HG03342 (cell line): ENCODE measurements around the gene ATP5F1C.
"Not testable (repeated sequence)": the region's sequence is repeated elsewhere in the genome, so short reads cannot be mapped to it uniquely, and the experiment has no call there.

Experiments used
- ATAC-seq: cut with Tn5 transposase; IDR thresholded peaks from one replicate; pipeline ENCODE4 v1.9.1; 2021; ENCODE audit warnings: mild to moderate bottlenecking, moderate library complexity; ENCODE audit not compliant: unreplicated experiment

The ATP5F1C gene

DNA sequence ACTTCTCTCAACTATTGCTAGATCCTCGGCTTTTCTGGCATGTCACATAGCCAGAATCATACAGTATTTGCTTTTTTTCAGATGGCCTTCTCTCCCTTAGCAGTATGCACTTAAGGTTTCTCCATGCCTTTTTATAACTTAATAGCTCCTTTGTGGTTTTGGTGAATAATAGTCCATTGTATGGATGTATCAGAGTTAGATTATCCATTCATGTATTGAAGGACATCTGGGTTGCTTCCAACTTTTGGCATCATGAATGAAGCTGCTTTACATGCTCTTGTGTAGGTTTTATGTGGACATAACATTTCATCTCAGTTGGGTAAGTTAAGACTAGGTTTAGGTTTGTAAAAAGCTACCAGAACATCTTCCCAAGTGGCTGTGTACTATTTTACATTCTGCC, 4.6 kb downstream of the ATP5F1C start:
- ATAC-seq = no peak

DNA sequence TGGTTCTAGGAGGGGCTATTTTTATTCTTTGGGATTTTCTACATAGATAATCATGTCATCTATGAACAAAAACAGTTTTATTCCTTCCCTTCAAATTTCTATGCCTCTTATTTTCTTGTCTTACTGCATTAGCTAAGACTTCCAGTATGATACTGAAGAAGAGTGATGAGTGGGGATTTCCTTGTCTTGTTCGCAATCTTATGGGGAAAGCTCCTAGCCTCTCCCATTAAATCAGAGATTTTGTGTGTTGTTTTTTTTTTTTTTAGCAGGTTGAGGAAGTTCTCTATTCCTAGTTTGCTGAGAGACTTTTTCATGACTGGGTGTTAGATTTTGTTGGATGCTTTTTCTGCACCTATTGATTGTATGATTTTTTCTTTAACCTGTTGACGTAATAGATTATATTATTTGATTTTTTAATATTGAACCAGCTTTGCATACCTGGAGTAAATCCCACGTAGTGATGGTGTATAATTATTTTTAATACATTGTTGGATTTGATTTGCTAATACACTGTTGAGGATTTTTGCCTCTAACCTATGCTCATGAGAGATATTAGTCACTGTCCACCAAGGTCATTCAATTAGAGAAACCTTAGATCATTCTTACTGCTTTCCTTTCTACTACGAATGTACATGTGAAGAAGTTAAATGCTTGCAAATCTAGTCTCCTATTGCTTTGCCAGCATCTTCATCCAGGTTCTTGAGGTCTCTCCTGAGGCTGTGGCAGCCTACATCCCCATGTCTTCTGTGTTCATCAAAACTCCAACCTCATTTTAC, 6.5 kb downstream of the ATP5F1C start:
- no peak for ATAC-seq

DNA sequence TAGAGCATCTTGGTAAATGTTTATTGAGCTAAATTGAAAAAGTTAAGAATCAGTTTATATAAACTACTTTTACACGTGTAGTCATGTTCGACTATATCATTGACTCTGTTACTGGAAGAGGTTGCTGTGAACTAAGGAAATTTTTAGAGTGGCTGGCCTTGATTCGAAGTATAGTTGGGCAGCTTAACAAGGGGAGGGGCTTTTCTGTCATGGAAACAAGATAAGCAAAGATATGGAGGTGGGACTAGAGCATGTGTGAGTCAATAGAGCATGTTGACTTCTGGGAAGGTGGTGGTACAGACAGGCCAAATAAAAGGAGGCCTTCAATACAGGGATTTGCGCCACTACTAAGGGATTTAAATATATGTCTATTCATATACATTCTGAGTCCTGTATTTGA, 7.6 kb downstream of the ATP5F1C start:
- ATAC-seq = no peak

DNA sequence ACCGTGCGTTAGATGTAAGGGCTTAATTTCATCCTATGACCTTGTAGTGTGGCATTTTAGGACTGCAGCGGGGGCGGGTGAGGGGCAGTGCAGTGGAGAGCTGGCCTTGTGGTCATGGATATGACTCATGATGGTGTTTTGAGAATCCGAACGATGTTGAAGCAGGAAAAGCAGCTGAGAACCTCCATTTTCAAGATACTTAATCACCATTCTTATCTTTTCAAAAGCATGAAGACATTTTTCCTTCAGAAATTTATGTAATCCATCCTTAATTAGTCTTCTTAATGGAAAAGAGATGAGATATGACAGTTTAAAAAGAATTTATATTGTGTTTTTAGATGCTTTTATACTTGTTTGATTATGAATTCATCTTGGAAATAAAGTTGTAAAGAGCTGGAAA, 9.6 kb downstream of the ATP5F1C start:
- no peak for ATAC-seq

DNA sequence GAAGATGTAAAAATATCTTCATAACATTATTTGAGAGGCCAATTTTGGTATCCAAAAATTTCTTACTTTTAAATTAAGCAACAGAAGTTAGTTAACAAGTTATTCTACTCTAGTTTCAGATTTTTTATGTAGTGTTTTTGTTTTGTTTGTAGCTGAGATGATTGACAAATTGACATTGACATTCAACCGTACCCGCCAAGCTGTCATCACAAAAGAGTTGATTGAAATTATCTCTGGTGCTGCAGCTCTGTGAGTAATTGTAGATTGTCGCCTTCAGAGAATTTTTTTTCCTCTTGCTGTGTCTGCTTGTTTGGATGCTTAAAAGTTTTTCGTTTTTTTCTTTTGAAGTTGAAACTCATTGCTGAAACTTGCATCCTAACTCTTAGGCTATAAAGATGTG, 14.6 kb downstream of the ATP5F1C start:
- ATAC-seq = no peak

DNA sequence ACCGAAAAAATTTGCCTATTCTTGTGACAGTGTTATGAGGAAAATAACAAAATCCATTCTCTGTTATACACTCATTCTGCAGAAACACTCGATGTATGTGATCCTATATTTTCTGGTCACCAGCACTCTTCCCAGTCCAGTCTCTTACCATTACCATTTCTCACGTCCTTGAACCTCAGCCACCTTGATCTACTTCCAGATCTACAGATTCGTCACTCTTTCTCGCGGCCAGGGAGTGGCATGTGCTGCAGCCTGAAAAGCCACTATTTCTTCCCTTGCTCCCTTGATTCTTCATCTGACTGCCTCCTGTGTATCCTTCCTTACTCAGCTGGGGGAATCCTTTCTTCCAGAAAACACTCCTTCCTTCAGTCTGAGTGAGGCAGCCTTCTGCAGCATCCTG, 16.2 kb downstream of the ATP5F1C start:
- no peak for ATAC-seq

DNA sequence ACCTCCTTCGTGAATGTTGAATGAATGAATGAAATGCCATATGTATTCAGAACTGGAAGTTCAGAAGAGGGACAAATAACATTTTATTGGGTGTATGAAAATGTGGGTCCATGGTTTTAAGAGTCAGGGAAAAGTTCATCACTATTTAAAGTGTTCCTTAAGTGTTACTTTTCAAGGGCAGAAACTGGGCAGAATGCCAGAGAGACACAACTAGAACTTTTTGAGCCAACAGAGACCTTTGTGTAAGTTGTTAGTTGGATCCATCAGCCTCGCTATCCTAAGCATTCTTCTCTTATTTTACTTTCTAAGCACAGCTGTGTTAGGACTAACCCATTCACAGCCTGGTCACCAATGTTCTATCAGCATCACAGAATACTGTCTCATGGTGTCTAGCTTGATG, 16.8 kb downstream of the ATP5F1C start:
- ATAC-seq = no peak

DNA sequence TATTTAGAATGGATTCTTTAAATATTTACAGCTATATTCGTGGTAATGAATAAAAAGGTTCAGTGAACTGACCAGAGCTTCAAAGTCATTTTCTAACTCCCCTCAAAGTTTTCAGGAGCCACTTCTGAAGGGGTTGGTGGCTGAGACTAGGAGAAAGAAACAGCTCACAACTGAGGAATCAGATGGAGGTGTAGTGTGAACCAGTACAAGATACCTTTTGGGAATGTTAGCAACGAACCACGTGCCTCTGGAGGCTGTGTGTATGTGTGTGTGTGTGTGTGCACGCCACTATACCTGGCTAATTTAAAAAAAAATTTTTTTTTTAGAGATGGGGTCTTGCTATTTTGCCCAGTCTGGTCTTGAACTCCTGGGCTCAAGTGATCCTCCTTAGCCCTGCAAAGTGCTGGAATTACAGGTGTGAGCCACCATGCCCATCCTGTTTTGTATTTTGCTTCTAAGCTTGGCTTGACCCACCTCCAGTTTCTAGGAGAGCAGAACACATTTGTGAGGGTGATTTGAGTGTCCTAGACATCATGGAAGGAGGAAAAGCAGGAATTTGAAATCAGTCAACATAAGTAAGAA, 20.8 kb downstream of the ATP5F1C start:
- no peak for ATAC-seq

DNA sequence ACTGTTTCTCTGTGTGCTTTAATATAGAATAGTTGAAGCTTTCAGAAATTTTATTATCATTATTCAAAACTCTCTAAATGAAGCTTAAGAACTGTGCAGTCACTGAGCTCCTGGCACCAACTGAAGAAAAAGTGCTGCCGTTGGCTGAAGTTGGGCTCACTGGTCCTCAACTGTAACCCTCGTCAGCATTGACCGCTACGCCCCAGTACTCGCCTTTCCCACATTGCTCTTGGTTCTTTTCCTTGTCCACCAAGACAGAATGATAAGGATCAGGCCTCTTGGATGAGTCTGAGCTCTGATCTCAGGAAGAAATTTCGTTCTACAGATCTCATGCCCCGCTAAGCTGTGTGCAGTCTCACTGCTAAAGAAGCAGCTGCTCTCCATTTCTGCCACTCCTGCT, 22.5 kb downstream of the ATP5F1C start:
- no peak for ATAC-seq

DNA sequence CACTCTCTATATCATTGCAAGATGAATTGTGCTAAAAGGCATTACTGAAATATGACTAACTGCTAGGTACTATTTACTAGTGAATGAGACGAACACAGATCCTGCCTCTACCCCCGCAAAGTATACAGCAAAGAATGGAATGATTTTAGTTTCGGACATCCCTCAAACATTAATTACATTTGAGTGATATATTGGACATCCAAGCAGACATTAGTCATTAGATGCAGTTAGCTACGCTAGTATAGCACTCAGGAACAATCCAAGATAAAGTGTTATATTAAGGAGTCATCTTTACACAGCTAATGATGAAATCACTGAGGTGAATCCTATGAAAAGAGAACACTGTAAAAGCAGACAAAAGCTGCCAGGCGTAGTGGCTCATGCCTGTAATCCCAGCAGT, 23.0 kb downstream of the ATP5F1C start:
- ATAC-seq = no peak

DNA sequence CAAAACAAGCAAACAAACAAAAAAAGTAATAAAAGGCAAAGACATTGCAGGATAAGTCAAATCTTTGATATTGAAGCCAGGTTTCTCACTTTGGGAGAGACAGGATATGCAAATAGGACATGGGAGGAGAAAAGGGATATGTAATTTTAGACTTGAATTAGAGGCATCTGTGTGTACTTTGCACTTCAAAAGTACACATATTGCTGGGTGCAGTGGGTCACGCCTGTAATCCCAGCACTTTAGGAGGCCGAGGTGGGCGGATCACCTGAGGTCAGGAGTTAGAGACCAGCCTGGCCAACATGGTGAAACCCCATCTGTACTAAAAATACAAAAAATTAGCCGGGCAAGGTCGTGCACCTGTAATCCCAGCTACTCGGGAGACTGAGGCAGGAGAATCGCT, 23.8 kb downstream of the ATP5F1C start:
- ATAC-seq = not testable (repeated sequence)

DNA sequence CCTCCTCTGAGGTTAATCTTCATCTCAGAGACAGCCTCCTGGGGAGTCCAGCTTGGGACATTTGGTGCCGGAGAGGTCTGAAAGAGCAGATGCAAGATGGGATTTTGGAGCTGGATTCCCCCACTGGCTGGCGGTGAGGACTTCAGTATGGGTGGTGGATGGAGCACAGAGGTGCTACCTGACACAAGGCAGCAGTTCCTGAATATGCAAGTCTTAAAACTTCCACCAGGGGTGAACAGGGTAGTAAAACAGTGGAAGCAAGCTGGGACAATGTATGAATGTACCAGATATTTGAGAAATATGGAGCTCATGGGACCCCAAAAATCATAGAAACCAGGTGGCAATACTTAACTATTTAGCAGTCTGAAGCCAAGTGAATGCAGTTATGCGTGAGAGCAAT, 25.5 kb downstream of the ATP5F1C start:
- ATAC-seq = no peak

DNA sequence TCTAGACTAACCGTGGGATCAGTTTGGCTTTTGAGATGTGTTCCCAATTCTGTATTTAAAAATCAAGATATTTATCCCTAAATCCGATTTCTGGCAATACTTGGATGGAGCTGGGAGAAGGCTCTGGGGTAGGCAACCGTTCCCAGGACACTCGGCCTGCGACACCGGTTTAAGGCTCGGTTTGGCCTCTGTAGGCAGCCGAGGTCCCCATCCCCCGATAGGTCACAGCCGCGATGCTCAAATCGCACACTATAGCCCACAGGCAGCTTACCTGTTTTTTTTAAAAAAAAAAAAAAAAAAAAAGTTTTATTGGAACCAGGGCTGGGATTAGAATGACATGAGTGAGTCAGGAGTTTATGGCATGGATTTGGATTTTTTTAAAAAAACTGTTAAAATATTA, 29.6 kb downstream of the ATP5F1C start:
- ATAC-seq = no peak

DNA sequence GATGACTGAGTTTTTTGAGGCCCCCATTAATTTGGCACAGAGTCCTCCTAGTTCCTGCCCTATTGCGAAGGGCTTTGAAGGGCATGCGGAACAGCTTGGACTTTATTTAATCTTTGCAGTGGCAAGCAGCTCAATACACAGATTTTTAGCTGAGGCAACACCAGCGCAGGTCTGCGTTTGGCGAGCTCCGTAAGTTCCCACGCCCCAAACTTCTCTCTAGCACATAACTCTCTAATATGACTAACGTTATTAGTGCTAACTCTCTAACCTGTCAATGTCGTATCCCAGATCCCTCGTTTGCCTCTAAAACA, 30.0 kb downstream of the ATP5F1C start:
- peak; percentile 15 for ATAC-seq

DNA sequence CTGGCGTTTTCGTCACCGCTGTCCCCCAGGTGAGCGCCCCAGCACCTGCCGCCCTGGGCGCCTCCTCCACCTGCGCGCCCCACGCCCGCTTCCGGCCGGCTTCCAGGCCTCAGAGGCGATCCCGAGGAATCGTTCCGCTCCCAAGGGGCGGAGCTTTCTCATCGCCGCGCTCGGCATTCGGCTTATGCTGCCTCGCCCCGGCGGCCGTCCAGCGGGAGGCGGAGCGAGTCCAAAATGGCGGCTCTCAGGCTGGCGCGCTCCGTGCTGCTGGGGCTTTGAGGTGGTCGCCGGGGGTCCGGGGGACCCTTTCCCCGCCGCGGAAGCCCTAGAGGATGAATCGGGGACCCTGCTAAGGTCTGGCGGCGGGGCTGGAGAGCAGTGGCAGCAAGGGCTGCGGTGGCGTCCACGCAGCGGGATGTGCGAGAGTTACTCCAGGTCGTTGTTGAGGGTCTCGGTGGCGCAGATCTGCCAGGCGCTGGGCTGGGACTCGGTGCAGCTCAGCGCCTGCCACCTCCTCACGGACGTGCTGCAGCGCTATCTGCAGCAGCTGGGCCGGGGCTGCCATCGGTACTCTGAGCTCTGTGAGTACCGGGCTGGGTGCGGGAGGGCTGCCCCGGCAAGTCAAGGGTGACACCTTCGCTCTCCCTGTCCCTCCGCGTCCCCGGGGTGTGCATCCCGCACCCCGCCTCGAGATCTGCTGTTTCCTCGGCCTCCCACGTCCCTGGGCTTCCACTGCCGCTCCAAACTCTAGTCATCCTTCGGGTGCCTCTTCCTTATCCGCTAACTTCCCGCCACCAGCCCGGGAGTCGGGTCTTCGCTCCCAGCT, 30.5 kb downstream of the ATP5F1C start, which contains the start of gene TAF3:
TAF3 (plus strand) TSS at position 211 of the 826 bp plus-strand sequence; CDS start at position 416, 205 bp downstream.
- ATAC-seq = peak; percentile 80

DNA sequence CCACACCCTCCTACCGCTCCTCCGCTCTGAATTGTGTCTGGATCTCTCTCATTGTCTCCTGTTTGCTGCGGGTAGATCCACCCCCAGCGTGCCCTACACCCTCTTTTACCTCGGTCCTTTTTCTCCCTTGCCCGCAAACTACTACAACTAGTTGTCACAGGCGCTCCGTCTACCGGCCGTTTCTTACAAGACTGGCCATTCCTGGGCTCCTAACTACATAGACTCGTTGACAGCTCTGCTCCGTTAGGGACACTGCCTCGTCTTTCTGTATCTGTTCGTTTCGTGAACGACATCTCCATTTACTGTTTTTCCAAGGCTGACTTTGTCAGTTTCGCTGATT, 31.1 kb downstream of the ATP5F1C start:
- ATAC-seq = peak; percentile 38

DNA sequence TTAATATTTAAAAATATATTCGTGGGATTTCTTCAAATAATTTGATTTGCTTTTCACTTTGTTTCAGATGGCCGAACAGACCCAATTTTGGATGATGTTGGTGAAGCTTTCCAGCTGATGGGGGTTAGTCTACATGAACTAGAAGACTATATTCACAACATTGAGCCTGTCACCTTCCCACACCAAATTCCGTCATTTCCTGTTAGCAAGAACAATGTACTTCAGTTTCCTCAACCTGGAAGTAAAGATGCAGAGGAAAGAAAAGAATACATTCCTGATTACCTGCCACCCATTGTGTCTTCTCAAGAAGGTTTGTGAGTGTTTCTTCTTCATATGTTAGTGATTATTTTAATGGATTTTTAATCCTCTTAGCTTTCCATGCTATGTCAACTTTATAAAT, 36.3 kb downstream of the ATP5F1C start:
- no peak for ATAC-seq

DNA sequence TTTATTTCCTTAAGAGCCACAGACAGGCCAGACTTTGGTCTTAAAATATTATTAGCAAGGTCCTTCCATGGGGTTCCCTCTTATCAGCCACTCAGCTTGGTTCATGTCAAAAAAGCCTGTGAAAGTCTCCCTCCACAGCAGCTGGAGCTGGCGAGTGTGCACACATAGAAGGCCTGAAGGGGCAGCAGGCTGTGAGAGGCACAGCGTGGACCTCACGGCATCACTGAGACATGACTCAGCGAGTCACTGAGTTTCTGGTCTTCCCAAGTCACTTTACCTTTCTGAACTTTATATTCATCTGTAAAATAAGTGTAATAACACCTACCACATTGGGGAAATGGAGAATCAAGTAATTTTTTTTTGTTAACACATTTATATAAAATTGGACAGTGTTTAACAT, 39.0 kb downstream of the ATP5F1C start:
- ATAC-seq = no peak

DNA sequence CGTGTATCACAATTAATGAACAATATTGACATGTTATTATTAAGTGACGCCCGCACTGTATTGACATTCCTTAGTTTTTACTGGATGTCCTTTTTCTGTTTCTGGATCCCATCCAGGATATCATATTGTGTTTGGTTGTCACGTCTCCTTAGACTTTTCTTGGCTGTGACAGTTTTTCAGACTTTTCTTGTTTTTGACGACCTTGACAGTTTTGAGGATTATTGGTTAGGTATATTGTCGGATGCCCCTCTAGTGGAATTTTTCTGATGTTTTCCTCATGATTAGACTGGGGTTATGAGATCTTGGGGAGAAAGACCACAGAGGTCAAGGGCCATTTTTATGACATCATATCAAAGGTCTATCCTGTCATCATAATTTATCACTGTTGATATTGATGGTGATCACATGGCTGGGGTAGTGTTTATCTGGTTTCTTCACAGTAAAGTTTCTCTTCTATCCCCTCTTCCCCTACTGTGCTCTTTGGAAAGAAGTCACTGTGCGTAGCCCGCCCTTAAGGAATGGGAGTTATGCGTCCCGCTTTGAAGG, 41.4 kb downstream of the ATP5F1C start:
- ATAC-seq = no peak

DNA sequence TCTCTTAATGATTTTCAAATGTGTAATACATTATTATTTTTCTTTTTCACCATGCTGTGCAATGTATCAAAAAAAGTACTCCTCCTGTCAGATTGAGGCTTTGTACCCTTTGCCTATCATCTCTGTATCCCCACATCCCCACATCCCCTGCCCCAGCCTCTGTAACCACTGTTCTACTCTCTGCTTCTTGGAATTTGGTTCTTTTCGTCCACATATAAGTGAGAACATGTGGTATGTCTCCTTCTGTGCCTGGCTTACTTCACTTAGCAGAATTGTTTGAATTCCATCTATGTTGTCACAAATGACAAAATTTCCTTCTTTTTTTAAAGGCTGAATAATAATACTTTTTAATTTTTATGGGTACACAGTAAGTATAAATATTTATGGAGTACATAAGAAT, 44.1 kb downstream of the ATP5F1C start:
- no peak for ATAC-seq

DNA sequence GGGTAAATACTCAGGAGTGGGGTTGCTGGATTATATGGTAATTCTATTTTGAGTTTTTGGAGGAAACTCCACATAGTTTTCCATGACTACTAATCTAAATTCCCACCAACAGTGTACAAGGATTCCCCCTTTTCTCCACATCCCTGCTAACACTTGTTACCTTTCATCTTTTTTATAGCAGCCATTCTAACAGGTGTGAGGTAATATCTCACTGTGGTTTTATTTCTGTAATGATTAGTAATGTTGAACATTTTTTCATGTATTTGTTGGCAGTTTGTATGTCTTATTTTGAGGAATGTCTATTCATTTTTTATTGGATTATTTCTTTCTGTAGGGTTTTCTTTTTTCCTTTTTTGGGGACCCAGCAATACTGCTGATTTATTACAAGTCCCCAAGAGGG, 45.2 kb downstream of the ATP5F1C start:
- no peak for ATAC-seq

DNA sequence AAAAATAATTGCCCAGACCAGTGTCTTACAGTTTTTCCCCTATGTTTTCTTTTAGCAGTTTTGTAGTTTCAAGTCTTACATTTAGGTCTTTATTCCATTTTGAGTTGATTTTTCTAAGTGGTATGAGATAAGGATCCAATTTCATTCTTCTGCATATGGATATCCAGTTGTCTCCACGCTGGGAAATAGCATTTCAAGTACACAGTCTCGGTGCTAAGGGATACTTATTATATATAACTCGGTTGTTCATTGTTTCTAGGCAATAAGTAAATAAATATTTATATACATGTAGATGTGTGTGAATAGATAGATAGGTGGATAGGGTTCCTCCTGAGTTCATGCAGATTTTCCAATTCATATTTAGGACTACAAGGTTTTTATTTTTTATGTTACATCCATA, 46.3 kb downstream of the ATP5F1C start:
- ATAC-seq = no peak
